HL-60 (cell line): ENCODE data around the gene ATP12A.

ENCODE experiments used
- DNase-seq, 2 experiments: peaks; one replicate each; pipeline ENCODE4 v3.0.0-alpha.2; 2010 to 2020; ENCODE audit warnings: low read depth in 1 of 2, low spot score in 1 of 2
- H3K27ac ChIP-seq: fragments of 250-450 bp; sonication (Bioruptor Pico); replicated peaks from 2 replicates; pipeline ENCODE4 v1.5.1; 2020; ENCODE audit warnings: mild to moderate bottlenecking, moderate library complexity
- H3K27me3 ChIP-seq: fragments of 250-450 bp; sonication (Bioruptor Pico); 2 replicates; pipeline ENCODE4 v1.5.1; 2021; ENCODE audit warnings: mild to moderate bottlenecking, moderate library complexity; ENCODE audit not compliant: insufficient read depth, poor library complexity, severe bottlenecking
- H3K4me3 ChIP-seq: replicated peaks from 2 replicates; pipeline ENCODE4 v1.5.1; 2011; ENCODE audit warnings: mild to moderate bottlenecking, control low read depth, low read length; ENCODE audit not compliant: insufficient read depth
- GABPA ChIP-seq: IDR thresholded peaks from 2 replicates; pipeline ENCODE4 v1.6.1; 2012; ENCODE audit warnings: low read depth
- POLR2AphosphoS5 ChIP-seq: IDR thresholded peaks from 2 replicates; pipeline ENCODE4 v1.6.1; 2012; ENCODE audit warnings: low read depth
- SPI1 ChIP-seq: IDR thresholded peaks from 2 replicates; pipeline ENCODE4 v1.6.1; 2012; ENCODE audit warnings: low read depth, mild to moderate bottlenecking, borderline replicate concordance
- TF ChIP-seq, protein P1 (sequence below): IDR thresholded peaks from 2 replicates; pipeline ENCODE4 v1.6.1; 2012; ENCODE audit warnings: low read depth; ENCODE audit not compliant: insufficient replicate concordance
- TF ChIP-seq, protein P2 (sequence below): IDR thresholded peaks from one replicate; pipeline ENCODE4 v1.5.1; 2011; ENCODE audit warnings: low read length, control low read depth, inconsistent platforms; ENCODE audit not compliant: insufficient read depth

The ATP12A gene

DNA sequence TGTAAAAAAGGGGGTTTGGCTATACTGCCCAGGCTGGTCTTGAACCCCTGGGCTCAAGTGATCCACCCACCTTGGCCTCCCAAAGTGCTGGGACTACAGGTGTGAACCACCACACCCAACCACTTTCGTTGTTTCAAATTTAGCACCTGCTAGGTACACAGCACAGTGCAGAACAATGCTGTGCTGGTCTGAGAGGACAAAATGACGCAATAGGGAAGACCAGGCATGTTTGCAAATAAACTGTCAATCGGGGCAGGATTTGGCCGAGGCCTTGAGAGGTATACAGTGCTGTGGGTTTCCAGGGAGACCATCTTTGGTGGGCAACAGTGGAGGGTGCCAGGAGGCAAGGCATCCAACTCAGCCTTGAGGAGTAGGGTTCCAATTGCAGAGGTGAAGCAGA lies 37.0 kb downstream of the ATP12A start:
- H3K4me3 ChIP-seq: no peak overlapping the region

DNA sequence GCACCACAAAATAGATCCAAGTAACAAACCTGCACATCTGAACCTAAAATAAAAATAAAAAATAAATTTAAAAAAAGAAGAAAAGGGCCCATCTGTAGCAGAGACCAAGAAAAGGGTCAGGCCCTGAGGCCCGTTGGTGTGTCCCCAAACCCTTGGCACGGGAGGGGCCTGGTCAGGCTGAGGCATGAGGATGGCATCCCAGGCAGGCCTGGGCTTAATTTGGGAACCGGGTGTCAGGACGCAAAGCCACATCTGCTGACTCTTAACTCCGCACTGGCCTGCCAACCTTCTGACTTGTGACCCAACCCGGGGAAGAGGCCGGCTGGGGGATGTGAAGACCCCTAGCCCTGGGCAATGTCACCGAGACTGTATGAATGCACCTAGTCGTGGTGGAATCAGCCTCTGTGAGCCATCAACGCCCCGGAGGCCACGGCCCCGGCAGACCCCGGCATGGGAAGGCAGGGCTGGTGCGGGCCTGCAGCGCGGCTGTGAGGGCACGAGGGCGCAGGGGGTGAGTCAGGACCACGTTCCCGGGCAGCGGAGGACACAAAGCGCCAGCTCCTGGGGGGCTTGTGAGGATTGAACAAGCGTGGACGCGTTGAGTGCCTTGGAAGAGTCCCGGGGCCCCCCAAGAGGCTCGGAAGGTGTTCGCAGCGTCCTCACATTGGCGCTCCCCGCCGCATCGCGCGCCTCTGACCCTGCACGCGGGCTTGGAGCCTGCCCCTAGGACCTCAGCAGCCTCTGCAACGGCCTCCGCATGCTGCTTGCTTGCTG lies 38.2 kb downstream of the ATP12A start:
- H3K27ac ChIP-seq: no peak overlapping the region
- H3K4me3 ChIP-seq: no peak overlapping the region
- no peaks in the 10 kb centered on the region for H3K27me3 ChIP-seq
- TF ChIP-seq SPI1: no peak
- TF ChIP-seq, protein P1, sequence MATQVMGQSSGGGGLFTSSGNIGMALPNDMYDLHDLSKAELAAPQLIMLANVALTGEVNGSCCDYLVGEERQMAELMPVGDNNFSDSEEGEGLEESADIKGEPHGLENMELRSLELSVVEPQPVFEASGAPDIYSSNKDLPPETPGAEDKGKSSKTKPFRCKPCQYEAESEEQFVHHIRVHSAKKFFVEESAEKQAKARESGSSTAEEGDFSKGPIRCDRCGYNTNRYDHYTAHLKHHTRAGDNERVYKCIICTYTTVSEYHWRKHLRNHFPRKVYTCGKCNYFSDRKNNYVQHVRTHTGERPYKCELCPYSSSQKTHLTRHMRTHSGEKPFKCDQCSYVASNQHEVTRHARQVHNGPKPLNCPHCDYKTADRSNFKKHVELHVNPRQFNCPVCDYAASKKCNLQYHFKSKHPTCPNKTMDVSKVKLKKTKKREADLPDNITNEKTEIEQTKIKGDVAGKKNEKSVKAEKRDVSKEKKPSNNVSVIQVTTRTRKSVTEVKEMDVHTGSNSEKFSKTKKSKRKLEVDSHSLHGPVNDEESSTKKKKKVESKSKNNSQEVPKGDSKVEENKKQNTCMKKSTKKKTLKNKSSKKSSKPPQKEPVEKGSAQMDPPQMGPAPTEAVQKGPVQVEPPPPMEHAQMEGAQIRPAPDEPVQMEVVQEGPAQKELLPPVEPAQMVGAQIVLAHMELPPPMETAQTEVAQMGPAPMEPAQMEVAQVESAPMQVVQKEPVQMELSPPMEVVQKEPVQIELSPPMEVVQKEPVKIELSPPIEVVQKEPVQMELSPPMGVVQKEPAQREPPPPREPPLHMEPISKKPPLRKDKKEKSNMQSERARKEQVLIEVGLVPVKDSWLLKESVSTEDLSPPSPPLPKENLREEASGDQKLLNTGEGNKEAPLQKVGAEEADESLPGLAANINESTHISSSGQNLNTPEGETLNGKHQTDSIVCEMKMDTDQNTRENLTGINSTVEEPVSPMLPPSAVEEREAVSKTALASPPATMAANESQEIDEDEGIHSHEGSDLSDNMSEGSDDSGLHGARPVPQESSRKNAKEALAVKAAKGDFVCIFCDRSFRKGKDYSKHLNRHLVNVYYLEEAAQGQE: no peak
- TF ChIP-seq, protein P2, sequence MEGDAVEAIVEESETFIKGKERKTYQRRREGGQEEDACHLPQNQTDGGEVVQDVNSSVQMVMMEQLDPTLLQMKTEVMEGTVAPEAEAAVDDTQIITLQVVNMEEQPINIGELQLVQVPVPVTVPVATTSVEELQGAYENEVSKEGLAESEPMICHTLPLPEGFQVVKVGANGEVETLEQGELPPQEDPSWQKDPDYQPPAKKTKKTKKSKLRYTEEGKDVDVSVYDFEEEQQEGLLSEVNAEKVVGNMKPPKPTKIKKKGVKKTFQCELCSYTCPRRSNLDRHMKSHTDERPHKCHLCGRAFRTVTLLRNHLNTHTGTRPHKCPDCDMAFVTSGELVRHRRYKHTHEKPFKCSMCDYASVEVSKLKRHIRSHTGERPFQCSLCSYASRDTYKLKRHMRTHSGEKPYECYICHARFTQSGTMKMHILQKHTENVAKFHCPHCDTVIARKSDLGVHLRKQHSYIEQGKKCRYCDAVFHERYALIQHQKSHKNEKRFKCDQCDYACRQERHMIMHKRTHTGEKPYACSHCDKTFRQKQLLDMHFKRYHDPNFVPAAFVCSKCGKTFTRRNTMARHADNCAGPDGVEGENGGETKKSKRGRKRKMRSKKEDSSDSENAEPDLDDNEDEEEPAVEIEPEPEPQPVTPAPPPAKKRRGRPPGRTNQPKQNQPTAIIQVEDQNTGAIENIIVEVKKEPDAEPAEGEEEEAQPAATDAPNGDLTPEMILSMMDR: no peak
- TF ChIP-seq POLR2AphosphoS5: no peak
- TF ChIP-seq GABPA: no peak
- DNase-seq: no peak

More for the DNA sequence above, 37.0 kb downstream of the ATP12A start:
- no peaks in the 10 kb centered on the region for H3K27me3 ChIP-seq
- TF ChIP-seq, protein P1: no peak
- TF ChIP-seq SPI1 (no peak), GABPA (no peak), POLR2AphosphoS5 (no peak)
- TF ChIP-seq, protein P2: no peak
- no peak for DNase-seq
- H3K27ac ChIP-seq: no peak overlapping the region

DNA sequence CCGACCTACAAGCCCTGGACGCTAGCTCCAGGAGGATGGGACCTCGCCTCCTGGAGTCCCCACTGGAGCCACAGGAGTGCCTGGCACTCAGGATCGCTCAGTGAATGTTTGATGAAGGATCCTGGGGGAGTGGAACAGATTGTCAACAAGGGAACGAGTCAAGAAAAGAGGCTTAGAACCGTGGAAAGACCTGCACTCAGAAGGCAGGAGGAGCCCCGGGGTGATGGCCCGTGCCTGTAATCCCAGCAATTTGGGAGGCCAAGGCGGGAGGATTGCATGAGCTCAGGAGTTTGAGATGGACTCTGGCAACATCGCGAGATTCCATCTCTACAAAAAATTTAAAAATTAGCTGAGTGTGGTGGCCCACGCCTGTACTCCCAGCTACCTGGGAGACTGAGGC lies 38.9 kb downstream of the ATP12A start:
- Histone ChIP-seq H3K4me3 (no peak overlapping the region), H3K27ac (no peak overlapping the region), H3K27me3 (no peaks in the 10 kb centered on the region)
- DNase-seq: no peak
- TF ChIP-seq SPI1 (no peak), POLR2AphosphoS5 (no peak)

DNA sequence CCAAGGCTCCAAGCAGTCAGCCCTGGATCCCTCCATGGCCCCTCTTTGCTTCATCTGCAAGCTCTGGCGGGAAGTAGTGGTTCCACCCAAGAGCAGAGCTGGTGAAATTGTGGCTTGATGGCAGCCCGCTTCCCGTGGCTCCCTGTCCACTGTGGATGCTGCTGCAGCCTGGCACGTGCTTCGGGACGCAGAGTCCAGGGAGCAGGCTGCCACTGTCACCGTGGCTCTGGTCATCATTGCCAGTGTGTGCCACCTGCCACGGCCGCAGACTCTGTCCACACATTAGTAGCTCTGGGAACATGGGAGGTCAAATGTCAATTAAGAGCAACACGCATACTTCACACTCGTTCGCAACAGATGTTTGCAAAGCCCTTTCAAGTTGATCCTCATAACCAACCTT lies 43.0 kb downstream of the ATP12A start:
- H3K27me3 ChIP-seq: no peaks in the 10 kb centered on the region
- no peak overlapping the region for H3K27ac ChIP-seq
- TF ChIP-seq SPI1 (no peak), GABPA (no peak), POLR2AphosphoS5 (no peak)
- TF ChIP-seq, protein P1: no peak
- TF ChIP-seq, protein P2: no peak
- no peak overlapping the region for H3K4me3 ChIP-seq
- DNase-seq: no peak
